ENCODE measurements around the gene CDK8. TPM values are rescaled to one million over a fixed set of nuclear protein-coding genes. Genes with fewer than 3 reads are reported as not detected.
A peak's percentile ranks its signal among the peaks of the same experiment; 100 is the strongest.

The CDK8 gene
- total RNA-seq, 2 donors from 2014 or later, result 29.4 to 33.1 TPM

DNA sequence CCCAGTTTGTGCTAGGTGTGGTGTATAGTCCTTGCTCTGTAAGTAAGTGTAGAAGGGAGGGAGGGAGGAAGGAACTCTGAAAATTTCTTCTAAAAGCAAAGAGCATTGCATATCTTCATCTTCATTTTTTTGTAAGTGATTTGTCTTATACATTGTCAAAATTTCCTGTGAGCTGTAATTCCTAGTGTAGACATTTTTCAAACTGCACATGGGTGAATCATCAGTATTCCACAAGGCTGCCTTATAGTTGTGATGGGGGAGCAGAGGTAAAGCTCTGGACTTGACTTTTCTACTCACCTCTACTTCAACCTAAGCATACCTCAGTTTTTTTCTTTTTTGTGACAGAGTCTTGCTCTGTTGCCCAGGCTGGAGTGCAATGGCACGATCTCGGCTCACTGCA is 86.9 kb downstream of the CDK8 start:
- no peak overlapping the region for H3K27ac ChIP-seq (ENCODE audit: low read depth, low read length)
- 93% methylated on average over 2 of the region's 2 CpGs; no CpG with 5 or more reads in 1 of the 2 experiments for WGBS, 2 experiments (ENCODE audit: insufficient coverage in 1 of 2, insufficient read length in 1 of 2)
- Mint-ChIP-seq H3K9me3 (no peaks in the 10 kb centered on the region), H3K36me3 (ENCODE audit: low read depth) (peaks cover 15% of the 10 kb centered on the region), H3K4me1 (peaks cover 5% of the 10 kb centered on the region), H3K27ac (no peak overlapping the region), H3K27me3 (ENCODE audit: insufficient read depth) (no peaks in the 10 kb centered on the region), H3K4me3 (no peak overlapping the region)
- TF ChIP-seq, protein P1, sequence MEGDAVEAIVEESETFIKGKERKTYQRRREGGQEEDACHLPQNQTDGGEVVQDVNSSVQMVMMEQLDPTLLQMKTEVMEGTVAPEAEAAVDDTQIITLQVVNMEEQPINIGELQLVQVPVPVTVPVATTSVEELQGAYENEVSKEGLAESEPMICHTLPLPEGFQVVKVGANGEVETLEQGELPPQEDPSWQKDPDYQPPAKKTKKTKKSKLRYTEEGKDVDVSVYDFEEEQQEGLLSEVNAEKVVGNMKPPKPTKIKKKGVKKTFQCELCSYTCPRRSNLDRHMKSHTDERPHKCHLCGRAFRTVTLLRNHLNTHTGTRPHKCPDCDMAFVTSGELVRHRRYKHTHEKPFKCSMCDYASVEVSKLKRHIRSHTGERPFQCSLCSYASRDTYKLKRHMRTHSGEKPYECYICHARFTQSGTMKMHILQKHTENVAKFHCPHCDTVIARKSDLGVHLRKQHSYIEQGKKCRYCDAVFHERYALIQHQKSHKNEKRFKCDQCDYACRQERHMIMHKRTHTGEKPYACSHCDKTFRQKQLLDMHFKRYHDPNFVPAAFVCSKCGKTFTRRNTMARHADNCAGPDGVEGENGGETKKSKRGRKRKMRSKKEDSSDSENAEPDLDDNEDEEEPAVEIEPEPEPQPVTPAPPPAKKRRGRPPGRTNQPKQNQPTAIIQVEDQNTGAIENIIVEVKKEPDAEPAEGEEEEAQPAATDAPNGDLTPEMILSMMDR (conservative IDR thresholded peaks at IDR 0.05), result no peak
- no peaks in the 10 kb centered on the region for H3K27me3 ChIP-seq (ENCODE audit: control insufficient read depth, insufficient read depth, low read length, poor library complexity, severe bottlenecking)
- peaks cover 22% of the 10 kb centered on the region for H3K36me3 ChIP-seq (ENCODE audit: control insufficient read depth, insufficient read depth, low read length)
- no peaks in the 10 kb centered on the region for H3K9me3 ChIP-seq (ENCODE audit: control insufficient read depth, low read length)
- no peak for DNase-seq
- no peak overlapping the region for H3K9ac ChIP-seq (ENCODE audit: extremely low read depth, low read length, poor library complexity, severe bottlenecking)
- no peak overlapping the region for H3K4me3 ChIP-seq (ENCODE audit: low read length)
- no peaks in the 10 kb centered on the region for H3K4me1 ChIP-seq (ENCODE audit: control insufficient read depth, insufficient read depth, low read length)

DNA sequence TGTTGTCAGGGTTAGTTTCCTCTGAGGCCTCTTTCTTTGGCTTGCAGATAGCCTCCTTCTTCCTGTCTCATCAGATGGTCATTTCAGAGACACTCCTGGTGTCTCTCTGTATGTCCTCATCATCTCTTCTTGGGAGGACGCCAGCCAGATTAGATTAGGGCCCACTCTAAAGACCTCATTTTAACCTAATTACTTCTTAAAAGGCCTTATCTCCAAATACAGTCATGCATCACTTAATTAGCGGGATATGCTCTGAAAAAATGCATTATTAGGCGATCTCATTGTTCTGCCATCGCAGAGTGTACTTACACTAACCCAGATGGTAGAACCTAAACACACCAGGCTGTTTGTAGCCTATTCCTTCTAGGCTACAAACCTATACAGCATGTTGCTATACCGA is 89.0 kb downstream of the CDK8 start:
- Histone ChIP-seq H3K27ac (ENCODE audit: low read depth, low read length) (no peak overlapping the region), H3K9me3 (ENCODE audit: control insufficient read depth, low read length) (no peaks in the 10 kb centered on the region), H3K4me3 (ENCODE audit: low read length) (no peak overlapping the region), H3K4me1 (ENCODE audit: control insufficient read depth, insufficient read depth, low read length) (no peaks in the 10 kb centered on the region), H3K27me3 (ENCODE audit: control insufficient read depth, insufficient read depth, low read length, poor library complexity, severe bottlenecking) (no peaks in the 10 kb centered on the region), H3K36me3 (ENCODE audit: control insufficient read depth, insufficient read depth, low read length) (peaks cover 22% of the 10 kb centered on the region), H3K9ac (ENCODE audit: extremely low read depth, low read length, poor library complexity, severe bottlenecking) (no peak overlapping the region)
- 72 to 78% methylated on average over 4 of the region's 5 CpGs for WGBS, 2 experiments (ENCODE audit: insufficient coverage in 1 of 2, insufficient read length in 1 of 2)
- Mint-ChIP-seq H3K27ac (peak overlapping the region; percentile 44), H3K36me3 (ENCODE audit: low read depth) (peaks cover 17% of the 10 kb centered on the region), H3K27me3 (ENCODE audit: insufficient read depth) (no peaks in the 10 kb centered on the region), H3K4me1 (peaks cover 5% of the 10 kb centered on the region), H3K4me3 (no peak overlapping the region), H3K9me3 (no peaks in the 10 kb centered on the region)
- no peak for DNase-seq
- TF ChIP-seq, protein P1 (conservative IDR thresholded peaks at IDR 0.05), result no peak

DNA sequence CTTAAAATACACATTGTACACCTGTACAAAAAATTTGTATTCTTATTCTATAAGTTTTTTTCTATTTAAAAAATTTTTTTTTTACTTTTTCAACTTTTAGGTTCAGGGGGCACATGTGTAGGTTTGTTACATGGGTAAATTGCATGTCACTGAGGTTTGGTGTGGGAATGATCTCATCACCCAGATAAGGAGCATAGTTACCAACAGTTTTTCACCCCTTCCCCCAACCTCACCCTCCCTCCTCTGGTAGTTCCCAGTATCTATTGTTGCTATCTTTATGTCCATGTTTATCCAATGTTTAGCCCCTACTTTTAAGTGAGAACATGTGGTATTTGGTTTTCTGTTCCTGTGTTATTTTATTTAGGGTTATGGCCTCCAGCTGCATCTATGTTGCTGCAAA is 89.9 kb downstream of the CDK8 start:
- Histone ChIP-seq H3K4me3 (ENCODE audit: low read length) (no peak overlapping the region), H3K9me3 (ENCODE audit: control insufficient read depth, low read length) (no peaks in the 10 kb centered on the region), H3K36me3 (ENCODE audit: control insufficient read depth, insufficient read depth, low read length) (peaks cover 25% of the 10 kb centered on the region), H3K9ac (ENCODE audit: extremely low read depth, low read length, poor library complexity, severe bottlenecking) (no peak overlapping the region), H3K4me1 (ENCODE audit: control insufficient read depth, insufficient read depth, low read length) (no peaks in the 10 kb centered on the region), H3K27me3 (ENCODE audit: control insufficient read depth, insufficient read depth, low read length, poor library complexity, severe bottlenecking) (no peaks in the 10 kb centered on the region), H3K27ac (ENCODE audit: low read depth, low read length) (no peak overlapping the region)
- peaks cover 7% of the 10 kb centered on the region for H3K4me1 Mint-ChIP-seq
- H3K27me3 Mint-ChIP-seq (ENCODE audit: insufficient read depth), result no peaks in the 10 kb centered on the region
- H3K9me3 Mint-ChIP-seq, result no peaks in the 10 kb centered on the region
- H3K36me3 Mint-ChIP-seq (ENCODE audit: low read depth), result peaks cover 17% of the 10 kb centered on the region
- DNase-seq, result no peak
- no peak overlapping the region for H3K4me3 Mint-ChIP-seq
- TF ChIP-seq, protein P1 (conservative IDR thresholded peaks at IDR 0.05), result no peak
- no peak overlapping the region for H3K27ac Mint-ChIP-seq

Data from endodermal cell (in vitro differentiated cells).